GM03348 (cell line): ENCODE data around the gene TWIST2.

Source experiments
- DNase-seq: peaks from one replicate; pipeline ENCODE4 v3.0.0; 2012; ENCODE audit warnings: low spot score

The TWIST2 gene

DNA sequence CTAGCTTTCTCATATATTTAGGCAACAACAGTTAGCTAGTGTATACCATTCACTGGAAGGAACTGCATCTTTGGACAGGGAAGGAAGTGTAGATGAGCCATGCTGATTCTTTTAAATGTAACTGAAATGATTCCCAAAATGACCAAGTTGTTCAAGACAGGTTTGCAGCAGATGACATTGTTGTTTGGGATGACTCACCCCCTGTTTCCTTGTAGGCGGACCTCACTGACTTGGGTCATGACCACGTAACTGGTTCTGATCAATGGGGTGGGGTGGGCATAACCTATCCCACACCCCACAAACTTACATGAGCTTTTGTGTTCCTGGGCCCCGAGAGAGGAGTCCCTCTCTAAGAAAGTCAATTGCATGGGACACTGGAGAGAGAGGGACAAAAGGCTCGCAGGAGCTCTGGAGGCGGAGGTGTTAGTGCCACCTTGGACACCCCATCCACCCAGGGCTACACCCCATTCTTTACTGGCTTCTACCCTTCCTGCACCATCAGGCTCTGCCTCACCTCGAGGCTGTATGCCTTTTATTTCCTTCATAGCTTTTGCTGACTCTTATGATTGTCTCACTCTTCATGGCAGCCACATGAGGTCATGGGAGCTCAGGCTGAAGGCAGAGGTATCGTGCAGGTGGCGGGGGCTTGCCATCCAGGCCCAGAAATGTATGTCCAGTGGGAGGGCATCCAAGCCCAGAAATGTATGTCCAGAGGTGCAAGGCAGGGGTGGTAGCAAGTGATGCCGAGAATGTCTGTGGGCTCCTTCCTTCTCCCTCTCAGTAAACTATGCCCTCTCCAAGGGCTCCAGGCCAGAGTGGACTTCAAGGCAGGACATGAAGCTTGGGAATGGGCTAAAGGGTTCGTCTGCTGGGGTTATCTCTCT, 108.0 kb downstream of the TWIST2 start:
- peak; percentile 63 for DNase-seq

DNA sequence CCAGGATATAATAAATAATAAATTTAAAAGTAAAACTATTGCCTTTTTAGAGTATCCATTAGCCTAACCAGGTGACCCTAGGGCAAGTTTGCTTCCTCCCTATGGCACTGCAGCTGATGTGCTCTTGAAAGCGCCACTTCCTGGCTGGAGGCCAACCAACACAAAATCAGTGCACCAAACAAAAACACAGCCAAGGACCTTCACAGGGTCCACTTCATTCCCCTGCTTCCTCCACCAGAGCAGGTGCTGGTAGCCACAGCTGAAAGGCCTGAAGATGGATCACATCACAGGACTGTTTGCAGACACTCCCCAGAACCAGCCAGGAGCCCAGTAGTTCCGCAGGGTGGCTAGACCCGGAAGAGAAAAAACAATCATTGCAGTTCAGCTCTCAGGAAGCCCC, 108.8 kb downstream of the TWIST2 start:
- no peak for DNase-seq
